ENCODE results near the gene ANKRD39. TPM values are rescaled to one million over a fixed set of nuclear protein-coding genes. Genes with fewer than 3 reads are reported as not detected.

ANKRD39 gene
- total and polyA plus RNA-seq, 2 of the 8 experiments (the other 6 are each of a cell fraction or from before 2014, with no cell fraction given), result 18.5 to 21.3 TPM

DNA sequence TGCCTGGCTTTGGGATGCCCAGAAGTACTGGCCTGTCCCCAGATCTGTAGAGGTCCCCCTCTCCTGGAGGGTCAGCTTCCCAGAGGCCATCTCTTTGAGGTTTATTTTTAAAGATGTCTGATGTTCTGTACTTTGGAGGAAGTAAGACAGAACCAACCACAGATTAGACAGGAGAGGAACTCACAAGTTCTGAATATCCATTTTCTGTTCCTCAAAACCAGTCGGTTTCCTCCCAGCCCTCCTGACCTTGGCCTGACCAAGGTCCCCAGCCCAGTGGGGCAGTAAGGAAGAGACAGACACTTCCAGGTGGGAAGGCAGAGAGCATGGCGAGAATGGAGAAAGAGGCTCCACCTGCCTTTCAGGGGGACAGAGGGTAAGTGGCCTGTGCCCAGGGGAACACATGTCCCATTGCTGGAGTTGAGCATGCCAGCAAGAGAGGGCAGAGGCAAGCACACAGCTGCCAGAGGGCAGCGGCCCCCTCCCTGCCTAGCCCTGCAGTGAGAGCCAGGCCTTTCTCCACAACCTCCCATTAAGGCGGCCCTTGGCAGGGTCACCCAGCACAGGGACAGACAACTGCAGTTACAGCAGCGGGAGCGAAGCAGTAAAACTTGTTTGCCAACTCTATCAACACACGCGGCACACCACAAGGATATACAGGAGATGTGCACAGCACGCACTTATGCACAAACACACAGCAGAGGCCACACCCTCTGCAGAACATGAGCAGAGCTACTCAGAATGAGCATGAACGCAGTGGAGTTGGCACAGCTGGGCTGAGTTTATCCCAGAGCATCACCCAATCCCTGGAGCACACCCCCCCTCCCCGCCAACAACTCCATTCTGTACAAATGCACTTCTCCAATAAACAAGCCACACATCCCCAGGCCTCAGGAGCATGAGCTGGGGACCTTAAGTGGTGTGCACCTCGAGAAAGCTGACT lies 30.5 kb upstream of the ANKRD39 start:
- WGBS, 2 experiments (ENCODE audit: extremely low coverage in 1 of 2, insufficient coverage in 1 of 2, insufficient read length in 1 of 2, insufficient replicate concordance in 2 of 2, low coverage in 1 of 2, low lambda C conversion rate in 2 of 2, missing lambda C conversion rate in 1 of 2), result 88% methylated on average over 12 of the region's 12 CpGs; no CpG with 5 or more reads in 1 of the 2 experiments
- H3K18ac ChIP-seq (ENCODE audit: extremely low read depth, low read length), result no peak overlapping the region
- no peaks in the 10 kb centered on the region for H3K36me3 ChIP-seq (ENCODE audit: control insufficient read depth in 2 of 4, insufficient read depth in 4 of 4, low read length in 3 of 4)
- H3K56ac ChIP-seq (replicated peaks; ENCODE audit: insufficient read length, low read depth, low read length), result no peak overlapping the region
- peak overlapping the region; percentile 72; the same call in 1 of the 2 replicates for H2BK20ac ChIP-seq (ENCODE audit: low read length)
- ChIA-PET POLR2A (ENCODE audit: partially characterized antibody) (interaction anchor here (0.6 to 3.1 kb wide), 6 partner anchors 12 to 29 kb away, joined by 3 to 12 read pairs (median 3); no protein-coding TSS in a partner anchor), CTCF (ENCODE audit: partially characterized antibody) (interaction anchor here (0.7 to 3.5 kb wide), 7 partner anchors 8 to 63 kb away, joined by 3 to 18 read pairs (median 3); no protein-coding TSS in a partner anchor)
- DNase-seq (ENCODE audit: low read depth in 1 of 2, low spot score in 2 of 2) (no peak), FAIRE-seq (no peak)
- no peak overlapping the region for H3K14ac ChIP-seq (ENCODE audit: insufficient read length)
- no peak overlapping the region for H4K8ac ChIP-seq (ENCODE audit: extremely low read depth, insufficient read depth, low read length)
- H2BK15ac ChIP-seq (ENCODE audit: low read length), result peak overlapping the region; percentile 99
- H3K27me3 ChIP-seq (replicated peaks in 1 of 4; ENCODE audit: control insufficient read depth in 3 of 4, extremely low read depth in 1 of 4, insufficient read depth in 3 of 4, low read length in 3 of 4), result peaks cover 0 to 2% (median 0%) of the 10 kb centered on the region in 4 experiments; a peak in 1 of 7 replicates
- H4K5ac ChIP-seq (ENCODE audit: insufficient read length, low read depth, low read length), result peak overlapping the region; percentile 18
- no peak overlapping the region for H2BK120ac ChIP-seq (replicated peaks; ENCODE audit: low read depth, low read length)
- H3K9ac ChIP-seq (replicated peaks in 1 of 4; ENCODE audit: extremely low read depth in 1 of 4, low read depth in 3 of 4, low read length in 3 of 4), result 0 out of 7 replicates have a peak overlapping the region, but pooled peaks of 1 of the 4 experiments have one; percentile 27
- H3K4ac ChIP-seq (replicated peaks; ENCODE audit: insufficient read length, low read depth, low read length), result peak overlapping the region; percentile 32
- peak overlapping the region; percentile 90; the same call in 1 of the 2 replicates for H2BK12ac ChIP-seq (ENCODE audit: low read depth, low read length)
- no peak overlapping the region for H3K27ac ChIP-seq (ENCODE audit: low read depth, low read length)
- no peaks in the 10 kb centered on the region for H3K23me2 ChIP-seq (ENCODE audit: low read depth, low read length)
- peaks cover 0 to 8% (median 5%) of the 10 kb centered on the region in 4 experiments; a peak in 4 of 7 replicates for H3K4me1 ChIP-seq (replicated peaks in 1 of 4; ENCODE audit: control insufficient read depth in 3 of 4, insufficient read depth in 4 of 4, low read length in 3 of 4)
- no peak overlapping the region for H3K4me2 ChIP-seq (ENCODE audit: insufficient read depth in 1 of 2, low read depth in 2 of 2, low read length in 2 of 2)
- H2AFZ ChIP-seq (ENCODE audit: low read length), result no peak overlapping the region
- no peaks in the 10 kb centered on the region for H4K20me1 ChIP-seq (replicated peaks in 1 of 2; ENCODE audit: control insufficient read depth in 1 of 2, insufficient read depth in 2 of 2, low read length in 2 of 2)
- no peaks in the 10 kb centered on the region for H3K9me3 ChIP-seq (ENCODE audit: insufficient read depth in 2 of 2, low read depth in 1 of 2, low read length in 1 of 2)
- H4K91ac ChIP-seq (replicated peaks; ENCODE audit: insufficient read length, low read length), result peak overlapping the region; percentile 76
- no peak overlapping the region for H3K23ac ChIP-seq (ENCODE audit: insufficient read length)
- no peak overlapping the region for H3K4me3 ChIP-seq (ENCODE audit: extremely low read depth in 1 of 4, insufficient read depth in 2 of 4, low read depth in 3 of 4, low read length in 4 of 4)
- TF ChIP-seq CHD2 (IDR thresholded peaks at IDR 0.05; ENCODE audit: low read length), result no peak
- no peak for TF ChIP-seq CBX8 (IDR thresholded peaks at IDR 0.05; ENCODE audit: borderline replicate concordance, low read depth, low read length)
- no peak for TF ChIP-seq EZH2 (IDR thresholded peaks at IDR 0.05; ENCODE audit: low read depth, low read length, severe bottlenecking)
- TF ChIP-seq GTF2F1 (IDR thresholded peaks at IDR 0.05; ENCODE audit: borderline replicate concordance, low read depth, low read length), result no peak
- TF ChIP-seq NANOG (IDR thresholded peaks at IDR 0.05; ENCODE audit: insufficient read depth, low read depth, low read length, poor library complexity, severe bottlenecking), result no peak
- TF ChIP-seq POLR2AphosphoS5 (IDR thresholded peaks at IDR 0.05; ENCODE audit: low read depth, low read length), result no peak
- TF ChIP-seq CTBP2 (IDR thresholded peaks at IDR 0.05; ENCODE audit: borderline replicate concordance, insufficient read depth, insufficient read length, low read length), result no peak
- no peak for TF ChIP-seq RFX5 (IDR thresholded peaks at IDR 0.05; ENCODE audit: borderline replicate concordance, low read depth, low read length)
- TF ChIP-seq TCF12 (IDR thresholded peaks at IDR 0.05; ENCODE audit: low read depth, low read length), result no peak
- peak overlapping the region; percentile 71; the same call in 1 of the 2 replicates for H2BK5ac ChIP-seq (ENCODE audit: low read depth, low read length)
- no peak overlapping the region for H2AK5ac ChIP-seq (ENCODE audit: low read depth, low read length)
- H3K79me1 ChIP-seq (ENCODE audit: low read depth, low read length), result no peaks in the 10 kb centered on the region
- H3K79me2 ChIP-seq (ENCODE audit: control insufficient read depth in 1 of 2, insufficient read depth in 2 of 2, low read length in 2 of 2), result no peaks in the 10 kb centered on the region

Data from H1 (cell line).